ENCODE results near the gene ABCC11.
"Not testable (repeated sequence)": the region's sequence is repeated elsewhere in the genome, so short reads cannot be mapped to it uniquely, and the experiment has no call there.

Gene ABCC11

DNA sequence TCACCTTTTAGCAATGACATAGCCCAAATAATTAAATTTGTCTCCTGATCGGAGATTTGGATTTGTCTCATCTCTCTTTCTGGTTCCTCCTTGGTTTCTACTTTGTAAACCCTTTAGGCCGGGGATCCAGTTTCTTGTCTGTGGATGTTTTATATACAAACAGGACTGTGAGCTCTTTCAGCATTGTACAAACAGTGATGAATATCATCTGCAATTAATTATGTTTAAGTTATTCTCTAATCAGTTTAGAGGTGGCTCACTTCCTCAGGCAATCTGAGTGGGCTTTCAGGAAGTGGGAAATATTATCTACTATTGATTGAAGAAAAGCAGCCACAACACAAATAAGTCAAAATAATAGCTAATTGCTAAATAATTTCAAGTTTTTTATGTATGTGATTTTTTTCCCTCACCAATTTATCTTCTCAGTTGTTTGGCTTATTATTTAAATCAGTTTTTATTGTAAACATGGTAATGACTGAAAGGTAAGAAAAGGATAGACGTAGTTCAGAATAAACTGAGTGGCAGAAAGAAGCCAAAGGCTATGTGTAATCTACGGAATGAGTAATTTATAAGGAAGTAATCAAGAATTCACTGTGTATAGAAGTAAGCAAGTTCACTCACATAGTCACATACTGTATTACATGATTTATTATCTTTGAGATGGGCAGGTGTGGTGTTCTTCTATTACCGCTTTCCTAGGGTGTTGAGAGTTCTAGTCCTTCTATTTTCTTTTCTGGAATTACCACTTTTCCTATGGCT lies 3.4 kb upstream of the ABCC11 start:
- DNase-seq (ENCODE audit: low read depth in 2 of 2) = no peak

GRCh38 chr16:48246066-48246465 lies 1.3 kb downstream of the ABCC11 start:
- DNase-seq (ENCODE audit: low read depth in 2 of 2) = no peak

DNA sequence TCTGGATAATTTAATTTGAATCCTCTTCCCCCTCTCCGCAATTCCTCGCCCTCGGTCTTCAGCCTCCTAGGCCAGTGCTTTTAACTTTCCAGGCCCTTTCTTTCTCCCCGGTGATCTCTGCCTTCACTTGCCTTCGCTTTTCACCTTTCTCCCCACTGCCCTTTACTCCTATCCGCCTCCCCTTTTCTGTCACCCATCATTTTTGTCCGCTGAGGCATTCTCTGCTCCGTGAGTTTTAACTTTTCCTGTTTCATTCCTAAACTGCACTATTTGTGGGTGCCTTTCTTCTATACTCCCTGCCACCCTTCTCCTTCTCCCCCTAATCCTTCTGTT lies 2.5 kb downstream of the ABCC11 start:
- DNase-seq (ENCODE audit: low read depth in 2 of 2) = no peak

DNA sequence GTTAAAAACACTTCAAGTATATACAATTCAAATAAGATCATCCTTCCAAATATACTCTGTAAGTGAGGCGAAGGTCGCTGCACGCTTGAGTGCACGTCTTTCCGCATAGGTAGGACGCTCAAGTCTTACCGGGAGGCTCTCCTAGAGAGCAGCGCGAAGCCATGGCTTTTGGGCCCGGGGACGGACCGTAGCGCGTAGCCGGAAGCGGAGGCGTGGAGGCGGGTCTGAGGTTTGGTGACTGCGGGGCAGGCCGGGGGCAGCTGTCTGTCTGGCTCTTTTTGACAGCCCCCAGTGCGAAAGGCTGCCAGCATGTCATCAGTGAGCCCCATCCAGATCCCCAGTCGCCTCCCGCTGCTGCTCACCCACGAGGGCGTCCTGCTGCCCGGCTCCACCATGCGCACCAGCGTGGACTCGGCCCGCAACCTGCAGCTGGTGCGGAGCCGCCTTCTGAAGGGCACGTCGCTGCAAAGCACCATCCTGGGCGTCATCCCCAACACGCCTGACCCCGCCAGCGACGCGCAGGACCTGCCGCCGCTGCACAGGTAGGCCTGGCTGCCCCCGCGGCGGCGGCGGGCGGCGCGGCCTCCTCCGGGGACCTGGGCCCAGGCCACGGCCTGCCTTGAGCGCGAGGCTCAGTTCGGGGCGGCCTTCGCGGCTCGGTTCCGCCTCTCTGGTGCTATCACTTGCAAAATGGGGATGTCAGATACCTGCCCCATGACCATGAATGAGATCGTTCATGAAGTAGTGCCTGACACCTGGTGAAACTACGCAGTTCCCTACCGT lies 3.1 kb downstream of the ABCC11 start, which contains the start of gene LONP2:
TSS of gene LONP2 (plus strand) at position 221 of the 783 bp plus-strand sequence. CDS start at position 310, 89 bp downstream.
- DNase-seq (ENCODE audit: low read depth in 2 of 2) = peak; percentile 88 to 91

DNA sequence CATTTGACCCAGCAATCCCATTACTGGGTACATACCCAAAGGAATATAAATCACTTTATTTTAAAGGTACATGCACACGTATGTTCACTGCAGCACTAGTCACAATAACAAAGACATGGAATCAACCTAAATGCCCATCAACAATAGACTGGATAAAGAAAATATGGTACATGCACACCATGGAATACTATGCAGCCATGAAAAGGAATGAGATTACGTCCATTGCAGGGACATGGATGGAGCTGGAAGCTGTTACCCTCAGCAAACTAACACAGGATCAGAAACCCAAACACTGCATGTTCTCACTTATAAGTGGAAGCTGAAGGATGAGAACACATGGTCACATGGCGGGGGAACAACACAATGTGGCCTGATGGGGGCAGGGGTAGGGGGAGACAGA lies 7.2 kb downstream of the ABCC11 start:
- DNase-seq (ENCODE audit: low read depth in 2 of 2) = not testable (repeated sequence)

DNA sequence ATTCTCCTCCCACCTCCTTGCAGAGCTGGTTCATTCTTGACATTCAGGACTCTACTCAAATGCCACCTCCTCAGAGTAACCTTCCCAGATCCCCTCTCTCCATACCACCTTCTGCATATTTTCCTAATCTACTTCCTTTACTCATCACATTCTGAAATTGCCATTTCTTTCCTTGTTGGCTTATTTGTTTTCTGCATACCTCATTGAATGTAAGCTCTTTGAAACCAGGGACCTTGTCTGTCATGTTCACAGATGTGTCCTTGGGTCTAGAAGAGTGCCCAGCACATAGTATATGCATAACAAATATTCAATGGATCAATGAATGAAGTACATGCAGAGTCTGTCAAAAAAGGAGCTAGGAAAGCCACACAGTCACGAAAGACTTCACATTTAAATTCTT lies 11.1 kb downstream of the ABCC11 start:
- DNase-seq (ENCODE audit: low read depth in 2 of 2) = no peak

DNA sequence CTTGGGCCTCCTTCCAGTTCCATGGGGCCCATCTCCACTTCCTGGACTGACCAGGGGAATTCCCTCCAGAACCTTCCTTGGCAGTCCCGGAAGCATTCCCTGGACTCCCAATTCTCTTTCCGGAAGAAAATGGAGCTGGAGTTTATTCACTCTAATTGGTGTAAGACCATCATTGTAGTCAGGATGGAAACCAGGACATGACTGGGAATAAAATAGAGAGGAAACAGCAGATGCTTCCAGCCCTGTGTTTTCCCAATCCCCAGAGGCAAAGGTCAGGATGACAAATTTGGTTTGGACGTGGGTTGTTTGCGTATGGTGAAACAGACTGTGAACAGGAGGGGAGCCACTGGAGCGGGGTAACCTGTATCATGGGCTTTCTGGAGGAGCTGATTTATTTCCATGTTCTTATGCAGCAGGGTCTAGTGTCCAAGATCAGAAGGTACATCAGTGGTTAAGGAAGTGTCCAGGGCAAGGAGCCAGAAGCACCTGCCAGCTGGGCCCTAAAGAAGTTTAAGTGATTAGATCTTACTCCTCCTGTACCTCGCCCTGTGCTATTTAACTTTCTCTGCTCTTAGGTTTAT lies 11.7 kb downstream of the ABCC11 start:
- DNase-seq (ENCODE audit: low read depth in 2 of 2) = no peak

- no peak for DNase-seq (ENCODE audit: low read depth in 2 of 2)
Observed at GRCh38 chr16:48235058-48235555, 12.2 kb downstream of the ABCC11 start.

- DNase-seq (ENCODE audit: low read depth in 2 of 2) = no peak
Observed at GRCh38 chr16:48234630-48235029, 12.7 kb downstream of the ABCC11 start.

- DNase-seq (ENCODE audit: low read depth in 2 of 2) = no peak
Observed at GRCh38 chr16:48232493-48233040, 14.8 kb downstream of the ABCC11 start.

- peak; percentile 21 to 26 for DNase-seq (ENCODE audit: low read depth in 2 of 2)
Observed at GRCh38 chr16:48231727-48232492, 15.4 kb downstream of the ABCC11 start.

GRCh38 chr16:48225456-48225855 lies 21.9 kb downstream of the ABCC11 start:
- DNase-seq (ENCODE audit: low read depth in 2 of 2) = no peak

- no peak for DNase-seq (ENCODE audit: low read depth in 2 of 2)
Observed at GRCh38 chr16:48223490-48223889, 23.8 kb downstream of the ABCC11 start.

DNA sequence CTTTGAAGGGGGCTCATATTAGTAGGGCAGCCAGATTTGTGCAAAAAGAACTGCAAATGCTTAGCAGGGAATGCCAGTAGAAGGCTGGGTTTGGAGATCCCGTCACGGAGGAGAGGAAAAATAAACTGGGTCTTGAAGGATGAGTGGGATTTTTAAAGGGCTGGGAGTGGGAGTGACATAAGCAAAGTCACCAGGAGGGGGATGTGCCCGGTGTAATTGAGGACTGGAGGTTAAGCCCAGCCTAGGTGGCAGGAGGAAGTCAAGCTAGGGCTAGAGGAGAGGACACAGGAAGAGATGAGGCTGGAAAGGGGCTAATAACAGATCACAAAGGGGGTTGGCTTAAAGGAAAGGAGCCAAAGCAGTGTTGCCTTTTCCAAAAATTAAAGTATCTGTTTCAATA lies 26.4 kb downstream of the ABCC11 start:
- no peak for DNase-seq (ENCODE audit: low read depth in 2 of 2)

DNA sequence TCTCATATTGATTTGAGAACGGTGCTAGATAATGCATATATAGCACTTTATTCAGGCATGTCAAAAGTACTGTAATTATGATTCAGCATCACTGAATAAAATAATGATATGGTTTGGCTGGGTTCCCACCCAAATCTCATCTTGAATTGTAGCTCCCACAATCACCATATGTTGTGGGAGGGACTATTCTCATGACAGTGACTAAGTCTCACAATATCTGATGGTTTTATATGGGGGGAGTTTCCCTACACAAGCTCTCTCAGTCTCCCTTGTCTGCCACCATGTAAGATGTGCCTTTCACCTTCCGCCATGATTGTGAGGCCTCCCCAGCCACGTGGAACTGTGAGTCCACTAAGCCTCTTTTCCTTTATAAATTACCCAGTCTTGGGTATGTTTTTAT lies 28.9 kb downstream of the ABCC11 start:
- DNase-seq (ENCODE audit: low read depth in 2 of 2) = no peak

DNA sequence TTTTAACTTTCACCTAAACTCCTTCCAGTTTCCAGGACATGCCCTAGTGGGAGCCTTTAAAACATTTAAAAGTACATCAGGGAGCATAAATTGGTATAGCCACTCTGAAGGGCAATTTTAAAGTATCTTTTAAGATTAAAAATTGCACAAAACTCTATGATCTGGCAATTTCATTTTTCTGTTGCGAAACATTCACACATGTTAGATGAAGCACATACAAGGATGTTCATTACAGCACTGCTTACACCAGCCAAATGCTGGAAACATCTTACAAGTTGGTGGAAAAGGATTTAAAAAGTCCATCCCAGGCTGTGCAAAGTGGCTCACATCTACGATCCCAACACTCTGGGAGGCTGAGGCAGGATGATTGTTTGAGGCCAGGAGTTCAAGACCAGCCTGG lies 29.6 kb downstream of the ABCC11 start:
- no peak for DNase-seq (ENCODE audit: low read depth in 2 of 2)

- DNase-seq (ENCODE audit: low read depth in 2 of 2) = no peak
Observed at GRCh38 chr16:48215738-48216137, 31.6 kb downstream of the ABCC11 start.

DNA sequence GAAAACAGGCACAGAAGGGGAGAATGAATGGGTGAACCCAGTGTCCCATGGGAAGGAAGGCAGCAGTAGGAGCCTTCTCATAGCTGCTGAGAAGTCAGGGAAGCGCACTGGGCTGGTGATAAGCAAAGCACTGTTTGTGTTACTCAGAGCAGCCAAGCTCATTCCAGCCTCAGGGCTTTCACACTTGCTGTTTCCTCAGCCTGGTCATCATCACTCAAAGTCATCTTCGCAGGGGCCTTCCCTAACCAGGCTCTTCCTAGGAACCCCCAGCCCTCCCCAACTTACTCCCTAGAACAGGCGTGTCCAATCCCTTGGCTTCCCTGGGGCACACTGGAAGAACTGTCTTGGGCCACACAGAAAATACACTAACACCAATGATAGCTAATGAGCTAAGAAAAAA lies 35.3 kb downstream of the ABCC11 start:
- no peak for DNase-seq (ENCODE audit: low read depth in 2 of 2)

GRCh38 chr16:48210747-48211146 lies 36.6 kb downstream of the ABCC11 start:
- no peak for DNase-seq (ENCODE audit: low read depth in 2 of 2)

- DNase-seq (ENCODE audit: low read depth in 2 of 2) = no peak
Observed at GRCh38 chr16:48206594-48207242, 40.6 kb downstream of the ABCC11 start.

GRCh38 chr16:48204825-48205151 lies 42.6 kb downstream of the ABCC11 start:
- no peak for DNase-seq (ENCODE audit: low read depth in 2 of 2)

Data from stimulated activated CD4-positive, alpha-beta T cell treated with anti-CD3 and anti-CD28 coated beads, Interleukin-4, amount 100 ng/mL, for 48 hours (primary cell).